ENCODE results near the gene NOVA2.
A peak's percentile ranks its signal among the peaks of the same experiment; 100 is the strongest.
"Not testable (repeated sequence)": the region's sequence is repeated elsewhere in the genome, so short reads cannot be mapped to it uniquely, and the experiment has no call there.

Gene NOVA2

GRCh38 chr19:45895983-45896599 lies 77.6 kb downstream of the NOVA2 start:
- not testable (repeated sequence) for DNase-seq (ENCODE audit: low read depth)

- no peak for DNase-seq (ENCODE audit: low read depth)
Measured at GRCh38 chr19:45895519-45895972, 78.1 kb downstream of the NOVA2 start.

GRCh38 chr19:45890877-45891276 lies 82.8 kb downstream of the NOVA2 start:
- no peak for DNase-seq (ENCODE audit: low read depth)

- no peak for DNase-seq (ENCODE audit: low read depth)
Measured at GRCh38 chr19:45889210-45889885, 84.3 kb downstream of the NOVA2 start.

- no peak for DNase-seq (ENCODE audit: low read depth)
Measured at GRCh38 chr19:45887200-45887710, 86.4 kb downstream of the NOVA2 start.

GRCh38 chr19:45886427-45887199 lies 87.1 kb downstream of the NOVA2 start:
- peak; percentile 84 for DNase-seq (ENCODE audit: low read depth)

- DNase-seq (ENCODE audit: low read depth), result peak; percentile 87
Measured at GRCh38 chr19:45885556-45886426, 87.9 kb downstream of the NOVA2 start, which contains the start of gene IRF2BP1. TSS of gene IRF2BP1 (minus strand) at chr19:45886141. CDS start at chr19:45885774, 367 bp downstream.

- no peak for DNase-seq (ENCODE audit: low read depth)
Measured at GRCh38 chr19:45884682-45885555, 88.7 kb downstream of the NOVA2 start.

GRCh38 chr19:45883881-45884681 lies 89.6 kb downstream of the NOVA2 start:
- no peak for DNase-seq (ENCODE audit: low read depth)
